Right ventricle myocardium superior (tissue), 1 donor: ENCODE results near the gene TMEM30B. TPM values are rescaled to one million over a fixed set of nuclear protein-coding genes. Genes with fewer than 3 reads are reported as not detected.
"Not testable (repeated sequence)": the region's sequence is repeated elsewhere in the genome, so short reads cannot be mapped to it uniquely, and the experiment has no call there.

ENCODE experiments used
- ATAC-seq: fragments of 200-7000 bp; cut with Tn5 transposase; one replicate; pipeline ENCODE4 v1.9.1; 2020; ENCODE audit warnings: mild to moderate bottlenecking; ENCODE audit not compliant: poor library complexity
- DNase-seq: peaks from one replicate; pipeline ENCODE4 v3.0.0-alpha.2; 2020
- intact Hi-C: fragments of 100-400 bp; cut with DNase I; formaldehyde crosslinking; loops from one replicate; pipeline ENCODE4 v1.11.2; 2022
- total RNA-seq: library from RNA; stranded (reverse); fragmentation: NEBNext Ultra II Directional; extraction: Animal tissue kit (Norgen Biotek cat#: 25700); gene quantifications from one replicate; pipeline ENCODE4 v1.2.1, GENCODE V29; 2021
- donor health status: DM: no; HTN: yes; CAD: no; lungs with severe emphysema.

TMEM30B gene
- total RNA-seq, 1 donor from 2014 or later: 0.27 TPM

GRCh38 chr14:61253064-61253738 is 27.9 kb downstream of the TMEM30B start:
- no peak for DNase-seq
- ATAC-seq: peak; percentile 36

GRCh38 chr14:61252369-61253063 is 28.6 kb downstream of the TMEM30B start:
- intact Hi-C loops: loop anchor here (2.0 to 10.0 kb wide), 3 partner anchors 228 to 902 kb away; no protein-coding TSS in a partner anchor
- ATAC-seq (peak; percentile 98), DNase-seq (peak; percentile 68)

More at GRCh38 chr14:61253064-61253738, 27.9 kb downstream of the TMEM30B start:
- intact Hi-C loops: loop anchor here (2.0 to 10.0 kb wide), 3 partner anchors 228 to 902 kb away; no protein-coding TSS in a partner anchor

- ATAC-seq: no peak
- no peak for DNase-seq
- intact Hi-C loops: loop anchor here (5.0 to 10.0 kb wide), 2 partner anchors 225 to 623 kb away; no protein-coding TSS in a partner anchor
Observed at GRCh38 chr14:61250063-61250462, 31.1 kb downstream of the TMEM30B start.

GRCh38 chr14:61247935-61248334 is 33.2 kb downstream of the TMEM30B start:
- intact Hi-C loops: no loop called here
- ATAC-seq: no peak
- DNase-seq: no peak

- ATAC-seq (no peak), DNase-seq (no peak)
- intact Hi-C loops: no loop called here
Observed at GRCh38 chr14:61246721-61247120, 34.4 kb downstream of the TMEM30B start.

- no peak for DNase-seq
- intact Hi-C loops: no loop called here
- no peak for ATAC-seq
Observed at GRCh38 chr14:61244009-61244408, 37.1 kb downstream of the TMEM30B start.

- DNase-seq (no peak), ATAC-seq (no peak)
- intact Hi-C loops: no loop called here
Observed at GRCh38 chr14:61240206-61240605, 40.9 kb downstream of the TMEM30B start.

GRCh38 chr14:61239285-61239684 is 41.9 kb downstream of the TMEM30B start:
- intact Hi-C loops, ATAC-seq, DNase-seq: not testable (repeated sequence)

- DNase-seq (no peak), ATAC-seq (no peak)
- intact Hi-C loops: no loop called here
Observed at GRCh38 chr14:61238611-61239245, 42.4 kb downstream of the TMEM30B start.

- intact Hi-C loops: no loop called here
- DNase-seq (no peak), ATAC-seq (no peak)
Observed at GRCh38 chr14:61234215-61234916, 46.8 kb downstream of the TMEM30B start.

GRCh38 chr14:61233436-61233956 is 47.6 kb downstream of the TMEM30B start:
- DNase-seq (no peak), ATAC-seq (no peak)
- intact Hi-C loops: no loop called here

- intact Hi-C loops: no loop called here
- DNase-seq (no peak), ATAC-seq (no peak)
Observed at GRCh38 chr14:61231810-61232209, 49.3 kb downstream of the TMEM30B start.

- ATAC-seq (no peak), DNase-seq (no peak)
- intact Hi-C loops: no loop called here
Observed at GRCh38 chr14:61229981-61230380, 51.2 kb downstream of the TMEM30B start.

- DNase-seq (no peak), ATAC-seq (no peak)
- intact Hi-C loops: no loop called here
Observed at GRCh38 chr14:61229475-61229888, 51.7 kb downstream of the TMEM30B start.

- ATAC-seq (no peak), DNase-seq (no peak)
- intact Hi-C loops: no loop called here
Observed at GRCh38 chr14:61227884-61228591, 53.1 kb downstream of the TMEM30B start.
